ENCODE measurements around the gene VWA7.
"Not testable (repeated sequence)": the region's sequence is repeated elsewhere in the genome, so short reads cannot be mapped to it uniquely, and the experiment has no call there.

The VWA7 gene

DNA sequence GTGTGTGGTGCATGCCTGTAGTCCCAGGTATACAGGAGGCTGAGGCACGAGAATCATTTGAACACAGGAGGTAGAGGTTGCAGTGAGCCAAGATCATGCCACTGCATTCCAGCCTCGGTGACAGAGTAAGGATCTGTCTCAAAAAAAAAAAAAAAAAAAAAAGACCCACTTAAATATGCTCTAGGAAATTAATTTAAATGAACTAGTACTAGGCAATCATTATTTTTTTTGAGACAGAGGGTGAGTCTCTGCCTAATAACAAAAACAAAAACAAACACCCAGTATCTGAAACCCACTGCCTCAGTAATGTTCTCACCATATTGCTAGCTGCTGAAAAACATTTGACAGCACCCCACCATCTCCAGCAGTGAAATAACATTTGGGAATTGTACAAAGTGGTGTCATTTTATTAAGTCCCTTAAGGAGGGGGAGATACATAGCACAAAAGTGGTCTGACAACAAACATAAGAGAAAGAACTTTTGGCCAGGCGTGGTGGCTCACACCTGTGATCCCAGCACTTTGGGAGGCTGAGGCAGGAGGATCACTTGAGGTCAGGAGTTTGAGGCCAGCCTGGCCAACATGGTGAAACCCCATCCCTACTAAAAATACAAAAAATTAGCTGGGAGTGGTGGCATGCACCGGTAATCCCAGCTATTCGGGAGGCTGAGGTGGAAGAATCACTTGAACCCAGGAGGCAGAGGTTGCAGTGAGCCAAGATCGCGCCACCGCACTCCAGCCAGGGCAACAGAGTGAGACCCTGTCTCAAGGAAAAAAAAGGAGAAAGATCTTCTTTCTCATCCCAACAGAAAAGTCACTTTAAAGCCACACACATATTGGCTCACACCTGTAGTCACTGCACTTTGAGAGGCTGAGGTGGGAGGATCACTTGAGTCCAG is 24.2 kb upstream of the VWA7 start:
- DNase-seq (ENCODE audit: low spot score), result not testable (repeated sequence)

DNA sequence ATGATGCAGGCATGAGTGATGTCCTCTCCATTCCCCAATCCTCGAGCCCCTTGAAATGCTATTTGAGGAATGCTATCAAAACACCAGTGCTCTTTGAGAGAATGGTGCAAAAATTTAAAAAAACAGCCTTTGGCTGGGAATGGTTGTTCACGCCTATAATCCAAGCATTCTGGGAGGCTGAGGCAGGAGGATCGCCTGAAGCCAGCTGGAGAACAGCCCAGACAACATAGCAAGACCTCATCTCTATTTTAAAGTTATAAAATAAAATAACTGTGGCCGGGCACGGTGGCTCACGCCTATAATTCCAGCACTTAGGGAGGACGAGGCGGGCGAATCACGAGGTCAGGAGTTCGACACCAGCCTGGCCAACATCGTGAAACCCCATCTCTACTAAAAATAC is 22.7 kb upstream of the VWA7 start:
- no peak for DNase-seq (ENCODE audit: low spot score)

DNA sequence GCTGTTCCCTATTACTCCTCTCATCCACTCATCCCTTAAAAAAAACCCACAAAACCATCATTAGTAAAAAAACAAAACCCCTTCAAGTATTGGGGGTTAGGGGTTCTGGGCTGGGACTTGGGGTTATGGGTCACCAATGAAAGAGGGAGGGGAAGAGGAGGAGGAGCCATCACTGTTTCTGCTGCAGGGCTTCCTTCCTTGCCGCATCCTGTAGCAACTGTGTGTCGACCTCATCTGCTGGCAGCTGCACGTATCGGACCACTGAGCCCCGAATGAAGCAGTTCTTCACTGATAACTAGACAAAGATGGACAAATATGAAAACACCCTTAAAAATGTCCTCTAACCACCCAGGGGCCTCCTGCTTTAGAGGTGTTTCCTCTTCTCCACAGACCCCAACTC is 20.5 kb upstream of the VWA7 start:
- DNase-seq (ENCODE audit: low spot score), result no peak

DNA sequence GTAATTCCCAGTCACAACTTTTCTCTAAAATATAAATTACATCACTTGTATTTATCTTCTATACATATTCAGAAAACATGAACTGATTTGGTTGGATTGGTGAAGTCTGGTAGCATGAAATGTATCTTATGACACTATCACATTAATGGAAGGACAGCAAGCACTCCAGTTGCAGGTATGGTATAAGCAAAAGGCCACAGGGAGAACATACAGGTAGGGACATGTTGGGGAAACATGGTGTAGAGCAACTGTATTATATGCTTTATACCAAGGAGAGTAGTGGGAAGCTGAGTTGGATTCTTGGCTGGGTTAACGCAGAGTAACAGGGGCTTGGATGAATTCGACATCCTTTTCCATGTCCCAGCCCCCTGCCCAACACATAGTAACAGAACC is 19.9 kb upstream of the VWA7 start:
- no peak for DNase-seq (ENCODE audit: low spot score)

DNA sequence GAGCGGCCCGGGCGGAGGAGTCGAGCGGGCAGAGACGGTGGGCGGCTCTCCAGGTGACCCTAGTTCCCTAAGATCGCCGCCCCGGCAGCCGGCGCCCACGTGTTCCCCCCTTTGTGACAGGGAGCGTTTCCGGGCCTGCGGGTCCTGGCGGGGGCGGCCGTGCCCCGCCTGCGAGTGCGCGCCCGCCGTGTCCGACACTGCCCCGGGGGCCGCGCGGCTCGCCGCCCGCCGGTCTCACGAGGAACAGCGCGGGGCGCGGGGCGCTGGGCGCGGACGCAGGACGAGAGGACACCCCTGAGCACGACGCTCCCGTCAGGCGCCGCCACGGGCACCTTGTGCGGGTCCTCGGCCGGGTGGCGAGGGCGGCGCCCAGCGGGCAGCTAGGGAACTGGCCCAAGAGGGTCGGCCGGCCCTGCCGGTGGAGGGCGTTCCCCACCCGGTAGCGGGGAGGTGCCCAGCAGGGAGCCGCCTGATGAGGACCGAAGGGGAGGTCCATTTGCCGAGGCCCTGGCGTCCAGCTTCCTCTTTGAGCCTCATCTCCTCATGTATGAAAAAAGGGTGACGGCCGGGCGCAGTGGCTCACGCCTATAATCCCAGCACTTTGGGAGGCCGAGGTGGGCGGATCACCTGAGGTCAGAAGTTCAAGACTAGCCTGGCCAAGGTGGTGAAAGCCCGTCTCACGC is 18.6 kb upstream of the VWA7 start, which contains the start of gene VARS1:
TSS of gene VARS1 (minus strand) at position 137 of the 683 bp plus-strand sequence. CDS start 535 bp downstream, outside the sequence.
- peak; percentile 95 for DNase-seq (ENCODE audit: low spot score)

DNA sequence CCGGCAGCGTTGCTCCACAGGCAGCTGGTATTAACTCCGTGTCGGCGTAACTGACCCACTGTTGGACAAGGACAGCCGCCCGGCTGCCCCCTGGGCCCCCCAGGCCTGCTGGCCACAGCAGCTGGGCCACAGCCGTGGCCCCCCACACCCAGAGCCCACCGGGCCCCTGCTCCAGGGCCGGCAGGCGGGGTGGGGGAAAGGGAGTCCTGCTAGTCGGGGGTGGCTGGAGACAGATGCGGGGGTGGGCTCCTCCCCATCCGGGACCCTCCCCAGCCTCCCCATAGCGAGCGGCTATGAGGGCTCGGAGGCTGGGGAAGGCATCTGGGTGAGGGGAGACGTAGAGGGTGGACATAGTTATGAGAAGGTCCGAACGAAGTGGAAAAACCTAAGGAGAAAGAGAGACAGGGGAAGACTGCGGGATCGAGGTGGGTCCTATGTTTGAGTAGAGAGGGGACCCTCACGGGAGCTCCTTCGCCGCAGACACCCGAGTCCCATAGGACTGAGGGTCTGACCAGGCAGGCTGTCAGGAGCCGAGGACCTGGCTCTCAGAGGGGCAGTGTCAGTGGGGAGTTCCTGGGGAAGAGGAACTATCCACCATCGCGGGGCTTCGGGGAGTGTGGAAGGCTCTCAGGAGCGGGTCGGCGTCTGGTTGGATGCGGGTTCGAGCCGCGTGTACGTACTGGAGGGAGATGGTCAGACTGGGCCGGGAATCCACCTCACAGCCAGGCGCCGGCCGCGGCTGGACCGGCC is 17.9 kb upstream of the VWA7 start:
- DNase-seq (ENCODE audit: low spot score), result peak; percentile 40

DNA sequence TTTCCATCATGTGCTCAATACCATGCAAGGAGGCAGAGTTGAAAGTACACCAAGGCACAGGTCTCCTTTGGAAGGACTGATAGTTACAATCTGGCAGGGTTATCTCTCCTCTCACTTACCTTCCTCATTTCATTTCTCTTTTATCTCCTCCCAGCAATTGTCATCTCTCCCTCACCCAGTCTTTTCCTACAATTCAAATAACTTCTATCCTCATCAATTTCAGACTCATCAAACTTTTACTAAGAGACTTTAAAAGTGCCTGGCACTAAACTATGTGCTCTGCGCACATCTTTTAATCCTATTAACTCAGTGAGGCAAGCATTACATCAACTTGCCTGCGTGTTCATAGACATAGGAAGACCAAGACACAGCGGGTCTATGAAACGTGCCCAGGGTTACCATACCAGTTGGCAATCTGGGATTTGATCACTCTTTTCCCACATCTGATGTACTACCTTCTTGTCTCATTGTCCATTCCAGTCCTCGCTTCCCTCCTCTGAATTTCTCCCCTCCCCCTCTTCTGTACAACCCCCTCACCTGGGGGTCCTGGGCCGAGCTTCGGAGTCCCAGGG is 17.3 kb upstream of the VWA7 start:
- DNase-seq (ENCODE audit: low spot score), result no peak

DNA sequence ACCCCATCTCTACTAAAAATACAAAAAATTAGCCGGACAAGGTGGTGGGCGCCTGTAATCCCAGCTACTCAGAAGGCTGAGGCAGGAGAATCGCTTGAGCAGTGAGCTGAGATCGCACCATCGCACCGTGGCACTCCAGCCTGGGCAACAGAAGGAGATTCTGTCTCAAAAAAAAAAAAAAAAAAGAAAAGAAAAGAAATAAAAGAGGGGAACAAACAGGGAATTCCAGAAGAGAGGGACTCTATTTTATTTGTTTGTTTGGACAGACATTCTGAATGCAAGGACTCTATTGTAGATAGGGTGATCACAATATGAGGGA is 16.8 kb upstream of the VWA7 start:
- DNase-seq (ENCODE audit: low spot score), result not testable (repeated sequence)

DNA sequence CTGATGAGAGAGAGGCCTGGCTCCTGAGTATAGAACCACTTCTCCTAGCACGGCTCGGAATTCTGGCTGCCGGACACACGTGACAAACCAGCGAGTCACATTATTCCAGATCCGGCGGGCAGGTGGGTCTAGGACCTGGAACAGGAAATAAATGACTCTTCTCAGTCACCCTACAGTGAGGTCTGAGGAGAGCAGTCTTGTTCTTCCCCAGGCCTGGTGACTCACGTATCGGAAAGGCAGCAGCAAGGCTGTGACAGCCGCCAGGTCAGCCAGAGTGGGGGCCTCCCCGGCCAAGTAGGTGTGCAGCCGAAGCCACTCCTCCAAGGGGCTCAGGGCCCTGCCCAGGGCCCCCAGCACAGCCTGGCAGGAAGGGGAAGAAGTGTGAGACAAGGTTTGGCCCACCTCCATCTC is 15.6 kb upstream of the VWA7 start:
- no peak for DNase-seq (ENCODE audit: low spot score)

DNA sequence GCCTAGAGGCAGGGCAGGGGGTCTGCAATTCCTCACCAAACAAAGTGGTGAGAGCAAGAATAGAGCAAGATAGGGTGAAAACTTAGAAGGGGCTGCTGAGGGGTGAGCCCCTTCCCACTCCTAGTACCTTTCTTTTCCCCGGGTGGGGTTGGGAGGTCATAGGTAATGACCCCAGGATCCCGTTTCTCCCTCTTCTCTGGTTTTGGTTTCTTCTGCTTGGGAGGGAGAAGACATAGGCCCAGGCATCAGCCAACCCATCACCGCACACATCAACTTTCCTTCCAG is 14.9 kb upstream of the VWA7 start:
- no peak for DNase-seq (ENCODE audit: low spot score)

DNA sequence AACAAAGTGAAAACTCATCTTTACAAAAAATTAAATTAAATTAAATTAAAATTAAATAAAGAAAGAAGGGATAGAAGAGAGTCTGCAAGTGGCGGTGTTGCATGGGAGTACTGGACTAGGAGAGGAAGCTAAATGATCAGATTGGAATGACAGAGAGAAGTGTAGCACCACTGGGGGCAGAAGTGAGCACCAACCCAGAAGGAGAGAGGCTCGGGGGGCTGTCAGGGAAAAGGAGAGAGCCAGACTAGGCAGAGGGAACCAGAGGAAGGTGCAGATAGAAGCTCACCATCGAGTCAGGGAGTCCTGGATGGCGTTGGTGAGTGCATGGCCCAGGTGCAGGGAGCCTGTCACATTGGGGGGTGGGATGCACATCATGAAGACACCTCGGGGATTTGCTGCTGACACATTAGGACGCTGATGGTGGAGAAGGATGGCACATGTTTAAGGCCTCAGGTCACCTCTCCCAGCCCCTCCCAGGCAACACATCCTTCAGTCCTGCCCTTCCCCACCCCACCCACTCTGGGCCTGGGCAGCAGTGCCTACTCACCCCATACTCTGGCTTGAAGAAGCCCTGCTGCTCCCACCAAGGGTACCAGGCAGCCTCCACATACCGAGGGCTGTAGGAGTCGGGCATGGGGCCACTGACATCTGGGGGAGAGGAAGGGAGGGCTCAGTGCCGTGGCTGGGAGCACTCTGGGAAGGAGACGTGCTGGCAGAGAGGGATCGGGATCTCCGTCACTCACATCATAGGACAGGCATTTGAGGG is 14.4 kb upstream of the VWA7 start:
- DNase-seq (ENCODE audit: low spot score), result peak; percentile 71

DNA sequence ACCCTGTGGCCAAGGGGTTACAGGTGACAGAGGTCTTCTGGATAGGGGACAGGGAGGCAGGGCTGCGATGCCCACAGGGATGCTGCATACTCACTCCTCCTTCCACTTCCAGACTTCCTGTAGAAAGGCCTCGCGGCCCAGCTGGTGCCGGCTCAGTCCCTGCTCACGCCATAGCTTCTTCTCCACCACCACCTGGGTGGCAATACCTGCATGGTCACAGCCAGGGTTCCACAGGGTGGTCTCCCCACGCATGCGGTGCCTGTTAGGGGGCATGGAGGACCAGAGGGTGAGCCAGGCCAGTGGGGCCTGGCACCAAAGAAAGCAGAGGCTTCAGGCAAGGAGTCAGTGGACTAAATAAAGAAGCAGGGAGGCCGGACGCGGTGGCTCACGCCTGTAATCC is 8.3 kb upstream of the VWA7 start:
- DNase-seq (ENCODE audit: low spot score), result no peak

DNA sequence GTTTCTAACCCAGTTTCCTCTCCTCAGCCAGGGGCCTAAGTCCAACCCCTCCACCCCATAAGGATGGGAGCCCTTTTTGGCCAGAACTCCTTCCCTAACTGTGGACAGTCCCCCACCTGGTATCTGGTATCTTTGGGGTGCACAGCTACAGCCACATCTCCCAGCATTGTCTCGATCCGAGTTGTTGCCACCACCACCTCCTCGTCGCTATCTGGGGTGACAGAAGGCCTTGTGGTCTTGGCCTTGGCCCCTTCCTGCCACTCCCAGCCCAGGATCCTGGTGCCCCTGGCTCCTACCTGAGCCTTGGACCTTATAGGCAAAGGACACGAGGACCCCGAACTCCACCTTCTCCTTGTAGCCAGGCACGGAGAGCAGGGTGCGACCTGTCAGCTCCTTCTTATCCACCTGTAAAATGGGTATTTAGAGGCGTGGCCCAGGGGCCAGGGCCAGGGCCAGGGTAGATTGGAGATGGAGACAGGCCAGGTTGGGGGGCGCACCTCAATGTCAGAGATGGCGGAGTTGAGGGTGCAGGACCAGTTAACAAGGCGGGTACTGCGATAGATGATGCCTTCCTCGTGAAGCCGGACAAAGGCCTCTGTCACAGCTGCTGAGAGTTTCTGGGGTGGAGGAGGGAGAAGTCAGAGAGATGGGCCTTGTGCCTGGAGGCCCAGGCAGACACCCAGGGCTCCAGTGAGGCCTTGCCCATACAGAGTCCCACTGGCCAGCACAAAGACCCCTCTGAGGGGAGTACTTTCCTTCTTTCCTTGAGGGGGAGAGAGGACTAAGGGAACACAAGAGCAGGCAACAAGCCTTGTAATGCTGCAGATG is 7.2 kb upstream of the VWA7 start:
- DNase-seq (ENCODE audit: low spot score), result no peak

DNA sequence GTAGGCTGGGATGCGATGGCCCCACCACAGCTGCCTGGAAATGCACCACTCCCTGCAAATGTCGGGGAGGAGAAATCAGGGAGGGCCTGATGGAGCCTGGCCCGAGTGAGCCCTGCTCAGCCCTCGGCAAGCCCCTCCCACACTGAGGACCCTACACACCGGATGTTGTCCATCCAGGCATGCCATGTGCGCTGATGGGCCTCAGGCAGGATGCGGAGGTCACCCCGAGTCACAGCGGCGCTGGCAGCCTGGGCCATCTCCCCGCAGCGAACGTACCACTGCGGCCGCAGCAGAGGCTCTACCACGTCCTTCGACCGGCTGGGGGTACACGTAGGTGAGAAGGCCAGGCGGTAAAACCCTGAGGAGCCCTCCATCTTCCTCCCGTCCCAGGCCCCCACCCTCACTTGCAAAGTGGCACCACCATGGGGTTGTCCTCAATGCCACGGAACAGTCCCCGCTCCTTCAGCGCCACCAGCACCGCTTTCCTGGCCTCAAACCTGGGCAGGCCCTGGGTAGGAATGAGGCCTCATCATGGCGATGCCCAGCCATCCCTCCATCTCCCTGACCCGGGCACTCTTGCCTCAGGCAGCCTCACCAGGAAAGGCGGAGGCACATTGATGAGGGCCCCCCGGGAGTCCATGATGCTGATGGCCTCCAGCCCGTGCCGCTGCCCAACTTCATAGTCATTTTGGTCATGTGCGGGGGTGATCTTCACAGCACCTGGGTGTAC is 5.2 kb upstream of the VWA7 start:
- DNase-seq (ENCODE audit: low spot score), result no peak

DNA sequence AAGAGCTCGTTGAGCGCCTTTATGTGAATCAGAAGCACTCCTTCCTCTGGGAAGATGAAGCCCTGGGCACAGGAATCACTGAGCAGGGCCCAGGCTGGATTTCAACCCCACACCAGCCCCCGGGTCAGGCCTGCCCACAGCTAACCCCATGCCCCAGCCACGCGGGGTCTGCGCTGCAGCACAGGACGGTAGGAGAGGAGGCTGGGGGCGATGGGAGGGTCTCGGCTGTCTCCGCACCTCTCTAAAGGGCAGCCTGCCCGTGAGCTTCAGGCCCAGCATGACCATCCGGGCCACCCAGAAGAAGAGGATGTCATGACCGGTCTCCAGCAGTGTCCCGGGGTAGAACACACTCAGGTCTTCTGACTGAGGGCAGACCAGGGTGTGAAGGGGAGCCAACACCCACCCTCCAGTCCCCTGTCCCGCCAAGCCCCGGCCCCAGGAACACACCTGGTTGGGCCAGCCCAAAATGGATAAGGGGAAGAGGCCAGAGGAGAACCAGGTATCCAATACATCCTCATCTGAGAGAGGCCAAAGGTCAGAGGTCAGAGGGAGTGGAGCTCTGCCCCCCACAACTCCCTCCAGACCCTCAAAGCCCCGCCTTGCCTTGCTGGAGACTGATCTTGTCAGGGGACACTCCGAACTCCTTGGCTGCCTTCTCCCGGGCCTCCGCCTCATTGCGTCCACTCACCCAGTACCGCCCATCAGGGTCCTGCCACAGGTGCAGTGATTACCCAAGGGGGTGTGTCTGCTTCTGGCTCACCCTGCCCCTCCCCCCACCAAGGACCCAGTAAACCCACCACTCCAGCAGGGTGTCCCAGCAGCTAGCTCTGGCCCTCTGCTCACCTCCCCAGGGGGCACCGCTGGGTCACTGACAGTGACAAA is 4.4 kb upstream of the VWA7 start:
- no peak for DNase-seq (ENCODE audit: low spot score)

DNA sequence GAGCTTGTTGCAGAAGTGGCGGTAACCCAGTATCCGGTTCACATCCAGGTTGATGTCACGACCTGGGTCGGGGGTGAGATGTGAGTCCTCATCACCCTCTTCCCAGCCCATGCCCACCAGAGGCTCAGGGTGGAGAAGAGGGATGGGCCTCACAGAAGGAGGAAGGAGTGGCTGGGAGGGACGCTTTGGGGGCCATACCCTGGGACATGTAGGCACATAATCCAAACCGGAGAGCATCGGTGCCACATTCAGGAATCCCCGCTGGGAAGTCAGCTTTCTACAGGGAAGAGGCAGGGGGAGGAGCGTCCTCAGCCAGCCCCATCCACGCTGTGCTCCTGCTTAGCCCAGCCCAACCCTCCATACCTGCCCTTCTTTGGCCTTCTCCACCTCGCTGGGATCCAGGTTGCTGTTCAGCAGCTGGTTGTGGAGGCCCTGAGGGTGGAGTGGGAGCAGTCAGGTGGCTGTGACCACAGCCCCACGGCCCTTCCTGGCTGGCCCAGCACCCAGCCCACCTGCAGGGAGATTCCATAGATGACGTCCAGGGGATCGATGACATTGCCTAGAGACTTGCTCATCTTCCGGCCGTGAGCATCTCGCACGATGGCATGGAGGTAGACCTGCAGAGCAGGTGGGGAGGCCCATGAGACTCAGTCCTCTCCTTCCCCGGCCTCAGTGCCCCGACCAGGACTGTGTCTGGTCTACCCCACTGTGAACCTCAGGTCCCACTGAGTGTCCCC is 3.5 kb upstream of the VWA7 start:
- DNase-seq (ENCODE audit: low spot score), result no peak

DNA sequence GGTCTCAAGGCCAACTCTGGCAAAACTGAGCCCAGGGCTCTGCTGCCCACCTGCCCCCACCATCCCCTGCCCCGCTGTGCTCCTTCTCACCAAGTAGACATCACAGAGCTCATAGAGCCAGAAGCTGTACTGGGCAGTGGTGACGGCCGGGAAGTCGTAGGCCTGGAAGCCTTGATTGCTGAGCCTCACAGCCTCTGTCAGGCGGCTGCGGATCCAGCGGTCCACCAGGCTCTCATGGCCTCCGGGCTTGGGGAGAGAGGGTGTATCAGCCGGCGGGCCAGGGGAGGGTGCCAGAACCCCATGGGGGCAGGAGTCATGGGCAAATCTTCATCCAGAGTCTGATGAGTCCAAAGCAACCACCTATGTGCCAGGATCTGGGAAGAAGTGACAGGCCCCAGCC is 2.8 kb upstream of the VWA7 start:
- DNase-seq (ENCODE audit: low spot score), result no peak

DNA sequence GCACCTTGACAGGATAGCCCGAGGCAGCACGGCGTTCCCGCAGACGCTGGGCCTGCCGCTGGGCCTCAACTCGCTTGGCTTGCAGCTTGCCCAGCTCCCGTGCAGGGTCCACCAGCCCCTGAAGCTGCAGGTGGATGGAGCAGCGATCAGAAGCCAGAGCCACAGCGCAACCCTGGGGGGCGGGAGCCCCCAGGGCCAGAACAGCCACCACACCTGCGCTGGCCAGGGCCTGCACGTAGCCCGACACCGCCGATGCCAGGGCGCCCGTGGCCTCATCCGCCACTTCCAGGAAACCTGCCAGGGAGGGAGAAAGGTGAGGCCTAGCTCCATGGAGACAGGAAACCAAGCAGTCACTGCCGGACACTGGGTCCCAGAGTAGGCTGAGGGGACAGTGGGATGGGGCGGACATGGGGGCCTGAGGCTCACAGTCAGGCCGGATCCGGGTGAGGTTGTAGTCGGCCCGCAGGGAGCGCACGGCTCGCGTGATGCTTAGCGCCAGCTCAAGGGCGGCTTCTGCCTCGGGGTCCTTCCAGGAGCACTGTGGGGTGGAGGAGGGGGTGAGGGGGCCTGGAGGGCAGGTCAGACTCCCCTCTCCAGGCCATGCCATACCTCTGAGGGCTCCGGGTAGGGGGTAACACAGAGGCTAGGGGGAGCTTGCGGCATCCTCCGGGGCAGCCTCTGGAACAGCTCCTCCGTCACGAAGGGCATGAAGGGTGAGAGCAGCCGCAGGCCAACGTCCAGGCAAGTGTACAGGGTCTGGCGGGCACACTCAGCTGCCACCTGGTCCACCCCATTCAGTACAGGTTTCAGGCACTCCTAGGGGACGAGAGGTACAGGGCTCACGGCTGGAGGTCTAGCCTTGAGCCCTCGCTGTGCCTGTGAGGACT is 2.1 kb upstream of the VWA7 start:
- DNase-seq (ENCODE audit: low spot score), result no peak
